ENCODE results near the gene MSMO1. TPM values are rescaled to one million over a fixed set of nuclear protein-coding genes. Genes with fewer than 3 reads are reported as not detected.

The MSMO1 gene
- polyA plus RNA-seq, 1 donor from 2014 or later = 242 TPM

DNA sequence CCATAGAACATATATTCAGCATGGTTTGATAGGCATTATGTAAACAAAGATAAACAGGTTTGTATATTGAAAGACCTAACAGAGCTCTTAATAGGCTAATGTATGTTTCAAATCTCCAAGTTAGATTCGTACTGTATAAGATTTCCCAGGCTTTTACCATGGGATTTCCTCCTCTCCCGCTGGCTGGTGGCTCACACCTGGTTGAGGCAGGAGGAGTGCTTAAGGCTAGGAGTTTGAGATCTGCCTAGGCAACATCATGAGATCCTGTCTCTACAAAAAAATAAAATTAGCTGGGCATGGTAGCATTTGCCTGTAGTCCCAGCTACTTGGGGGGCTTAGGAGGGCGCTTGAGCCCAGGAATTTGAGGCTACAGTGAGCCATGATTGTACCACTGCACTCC, 56.7 kb downstream of the MSMO1 start:
- H3K9ac ChIP-seq (ENCODE audit: low read length) = no peak overlapping the region
- peak overlapping the region; percentile 40 for H3K27ac ChIP-seq (ENCODE audit: low read length)
- no peaks in the 10 kb centered on the region for H3K9me2 ChIP-seq (ENCODE audit: insufficient read depth, low read length)
- no peaks in the 10 kb centered on the region for H4K20me1 ChIP-seq (ENCODE audit: insufficient read depth)
- H3K79me2 ChIP-seq (replicated peaks; ENCODE audit: insufficient read depth, low read length) = peaks cover 91% of the 10 kb centered on the region
- H2AFZ ChIP-seq (ENCODE audit: low read depth, low read length) = no peak overlapping the region
- peaks cover 3% of the 10 kb centered on the region for H3F3A ChIP-seq (ENCODE audit: insufficient read depth, low read length, poor library complexity, severe bottlenecking)
- TF ChIP-seq POLR2AphosphoS5 (IDR thresholded peaks at IDR 0.05) (no peak), MXI1 (conservative IDR thresholded peaks at IDR 0.05; ENCODE audit: poor library complexity, severe bottlenecking) (no peak), RAD21 (conservative IDR thresholded peaks at IDR 0.05) (no peak), EZH2 (IDR thresholded peaks at IDR 0.05; ENCODE audit: borderline replicate concordance, insufficient read depth, low read length, poor library complexity, severe bottlenecking) (no peak), TAF1 (IDR thresholded peaks at IDR 0.05; ENCODE audit: low read depth) (no peak), SMC3 (conservative IDR thresholded peaks at IDR 0.05; ENCODE audit: poor library complexity) (no peak), REST (IDR thresholded peaks at IDR 0.05; ENCODE audit: borderline replicate concordance) (no peak), EP300 (conservative IDR thresholded peaks at IDR 0.05; ENCODE audit: poor library complexity, severe bottlenecking) (no peak)
- TF ChIP-seq, protein P1, sequence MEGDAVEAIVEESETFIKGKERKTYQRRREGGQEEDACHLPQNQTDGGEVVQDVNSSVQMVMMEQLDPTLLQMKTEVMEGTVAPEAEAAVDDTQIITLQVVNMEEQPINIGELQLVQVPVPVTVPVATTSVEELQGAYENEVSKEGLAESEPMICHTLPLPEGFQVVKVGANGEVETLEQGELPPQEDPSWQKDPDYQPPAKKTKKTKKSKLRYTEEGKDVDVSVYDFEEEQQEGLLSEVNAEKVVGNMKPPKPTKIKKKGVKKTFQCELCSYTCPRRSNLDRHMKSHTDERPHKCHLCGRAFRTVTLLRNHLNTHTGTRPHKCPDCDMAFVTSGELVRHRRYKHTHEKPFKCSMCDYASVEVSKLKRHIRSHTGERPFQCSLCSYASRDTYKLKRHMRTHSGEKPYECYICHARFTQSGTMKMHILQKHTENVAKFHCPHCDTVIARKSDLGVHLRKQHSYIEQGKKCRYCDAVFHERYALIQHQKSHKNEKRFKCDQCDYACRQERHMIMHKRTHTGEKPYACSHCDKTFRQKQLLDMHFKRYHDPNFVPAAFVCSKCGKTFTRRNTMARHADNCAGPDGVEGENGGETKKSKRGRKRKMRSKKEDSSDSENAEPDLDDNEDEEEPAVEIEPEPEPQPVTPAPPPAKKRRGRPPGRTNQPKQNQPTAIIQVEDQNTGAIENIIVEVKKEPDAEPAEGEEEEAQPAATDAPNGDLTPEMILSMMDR (IDR thresholded peaks at IDR 0.05; ENCODE audit: poor library complexity, severe bottlenecking) = no peak
- peak overlapping the region; percentile 19 for H3K4me2 ChIP-seq (ENCODE audit: low read length)
- no peaks in the 10 kb centered on the region for H3K9me3 ChIP-seq (ENCODE audit: low read length)
- peak overlapping the region; percentile 79 for H3K4me3 ChIP-seq (ENCODE audit: low read length)
- no peaks in the 10 kb centered on the region for H3K27me3 ChIP-seq (ENCODE audit: insufficient read depth, low read depth, low read length)
- no peaks in the 10 kb centered on the region for H3K36me3 ChIP-seq (ENCODE audit: insufficient read depth, low read length)

GRCh38 chr4:165384598-165384997, 57.1 kb downstream of the MSMO1 start:
- no peak overlapping the region for H3K9ac ChIP-seq (ENCODE audit: low read length)
- H3K9me3 ChIP-seq (ENCODE audit: low read length) = no peaks in the 10 kb centered on the region
- peaks cover 3% of the 10 kb centered on the region for H3F3A ChIP-seq (ENCODE audit: insufficient read depth, low read length, poor library complexity, severe bottlenecking)
- H2AFZ ChIP-seq (ENCODE audit: low read depth, low read length) = no peak overlapping the region
- peaks cover 95% of the 10 kb centered on the region for H3K79me2 ChIP-seq (replicated peaks; ENCODE audit: insufficient read depth, low read length)
- TF ChIP-seq, protein P1 (IDR thresholded peaks at IDR 0.05; ENCODE audit: poor library complexity, severe bottlenecking) = peak; percentile 68
- TF ChIP-seq SMC3 (conservative IDR thresholded peaks at IDR 0.05; ENCODE audit: poor library complexity) (peak; percentile 64), POLR2AphosphoS5 (IDR thresholded peaks at IDR 0.05) (no peak), RAD21 (conservative IDR thresholded peaks at IDR 0.05) (peak; percentile 52), REST (IDR thresholded peaks at IDR 0.05; ENCODE audit: borderline replicate concordance) (no peak)
- no peaks in the 10 kb centered on the region for H4K20me1 ChIP-seq (ENCODE audit: insufficient read depth)
- H3K4me3 ChIP-seq (ENCODE audit: low read length) = peak overlapping the region; percentile 79
- no peaks in the 10 kb centered on the region for H3K27me3 ChIP-seq (ENCODE audit: insufficient read depth, low read depth, low read length)
- H3K27ac ChIP-seq (ENCODE audit: low read length) = peak overlapping the region; percentile 40
- H3K4me2 ChIP-seq (ENCODE audit: low read length) = no peak overlapping the region
- H3K9me2 ChIP-seq (ENCODE audit: insufficient read depth, low read length) = no peaks in the 10 kb centered on the region
- no peaks in the 10 kb centered on the region for H3K36me3 ChIP-seq (ENCODE audit: insufficient read depth, low read length)

Data from neural cell (in vitro differentiated cells).